Smooth muscle cell of the brain vasculature (primary cell): ENCODE measurements around the gene MSRB2.
A peak's percentile ranks its signal among the peaks of the same experiment; 100 is the strongest.
"Not testable (repeated sequence)": the region's sequence is repeated elsewhere in the genome, so short reads cannot be mapped to it uniquely, and the experiment has no call there.

Experiments
- DNase-seq: peaks from one replicate; pipeline ENCODE4 v3.0.0-alpha.2; 2012; ENCODE audit warnings: low read depth, low spot score

MSRB2 gene

GRCh38 chr10:23095404-23095965 is at the start of gene MSRB2:
Gene MSRB2, plus strand, starts transcription at chr10:23095579. Its CDS starts 30 bp downstream, at chr10:23095609.
- peak; percentile 80 for DNase-seq

- DNase-seq = no peak
These were observed 49.4 kb upstream of the MSRB2 start for GRCh38 chr10:23046027-23046426.

GRCh38 chr10:23047201-23048050 is 48.0 kb upstream of the MSRB2 start:
- no peak for DNase-seq

- DNase-seq = no peak
These were observed 47.2 kb upstream of the MSRB2 start for GRCh38 chr10:23048191-23048590.

GRCh38 chr10:23051278-23051677 is 44.1 kb upstream of the MSRB2 start:
- no peak for DNase-seq

GRCh38 chr10:23051855-23052331 is 43.5 kb upstream of the MSRB2 start:
- DNase-seq = no peak

- DNase-seq = no peak
These were observed 42.3 kb upstream of the MSRB2 start for GRCh38 chr10:23053036-23053435.

GRCh38 chr10:23055424-23056185 is 39.8 kb upstream of the MSRB2 start:
- DNase-seq = no peak

- no peak for DNase-seq
These were observed 39.2 kb upstream of the MSRB2 start for GRCh38 chr10:23056186-23056579.

- DNase-seq = no peak
These were observed 37.0 kb upstream of the MSRB2 start for GRCh38 chr10:23058366-23058765.

- DNase-seq = no peak
These were observed 34.5 kb upstream of the MSRB2 start for GRCh38 chr10:23060918-23061317.

- DNase-seq = no peak
These were observed 32.1 kb upstream of the MSRB2 start for GRCh38 chr10:23063045-23063972.

- no peak for DNase-seq
These were observed 31.2 kb upstream of the MSRB2 start for GRCh38 chr10:23063973-23064812.

GRCh38 chr10:23064813-23065114 is 30.6 kb upstream of the MSRB2 start:
- DNase-seq = not testable (repeated sequence)

- no peak for DNase-seq
These were observed 30.0 kb upstream of the MSRB2 start for GRCh38 chr10:23065181-23065948.

GRCh38 chr10:23067337-23067736 is 28.0 kb upstream of the MSRB2 start:
- no peak for DNase-seq

- DNase-seq = peak; percentile 24
These were observed 27.2 kb upstream of the MSRB2 start for GRCh38 chr10:23067939-23068775.

GRCh38 chr10:23069019-23069815 is 26.2 kb upstream of the MSRB2 start:
- DNase-seq = no peak
